GM04503 (cell line): ENCODE results near the gene CADPS.

Experiments used
- DNase-seq: peaks from one replicate; pipeline ENCODE4 v3.0.0-alpha.2; 2012; ENCODE audit warnings: low read depth

Gene CADPS

DNA sequence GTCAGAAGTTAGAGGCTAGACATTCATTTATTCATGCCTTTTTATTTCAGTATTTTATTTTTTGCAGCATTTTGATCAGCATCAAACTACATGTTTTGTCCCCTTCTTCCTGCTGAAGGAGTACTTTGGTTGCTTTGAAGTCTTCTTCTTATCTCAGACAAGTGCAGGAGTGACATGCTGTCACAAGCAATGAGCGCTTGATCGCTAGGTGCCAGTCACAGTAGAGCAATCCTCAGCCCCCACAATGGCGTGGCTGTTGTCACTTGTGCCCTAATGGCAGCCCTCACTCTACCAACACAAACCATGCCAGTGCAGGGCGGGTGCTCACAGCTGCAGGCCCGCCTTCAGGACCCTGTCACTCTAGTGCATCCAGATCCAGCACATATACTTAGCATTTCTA, 317.2 kb downstream of the CADPS start:
- DNase-seq = no peak

GRCh38 chr3:62557450-62557849, 317.8 kb downstream of the CADPS start:
- no peak for DNase-seq

DNA sequence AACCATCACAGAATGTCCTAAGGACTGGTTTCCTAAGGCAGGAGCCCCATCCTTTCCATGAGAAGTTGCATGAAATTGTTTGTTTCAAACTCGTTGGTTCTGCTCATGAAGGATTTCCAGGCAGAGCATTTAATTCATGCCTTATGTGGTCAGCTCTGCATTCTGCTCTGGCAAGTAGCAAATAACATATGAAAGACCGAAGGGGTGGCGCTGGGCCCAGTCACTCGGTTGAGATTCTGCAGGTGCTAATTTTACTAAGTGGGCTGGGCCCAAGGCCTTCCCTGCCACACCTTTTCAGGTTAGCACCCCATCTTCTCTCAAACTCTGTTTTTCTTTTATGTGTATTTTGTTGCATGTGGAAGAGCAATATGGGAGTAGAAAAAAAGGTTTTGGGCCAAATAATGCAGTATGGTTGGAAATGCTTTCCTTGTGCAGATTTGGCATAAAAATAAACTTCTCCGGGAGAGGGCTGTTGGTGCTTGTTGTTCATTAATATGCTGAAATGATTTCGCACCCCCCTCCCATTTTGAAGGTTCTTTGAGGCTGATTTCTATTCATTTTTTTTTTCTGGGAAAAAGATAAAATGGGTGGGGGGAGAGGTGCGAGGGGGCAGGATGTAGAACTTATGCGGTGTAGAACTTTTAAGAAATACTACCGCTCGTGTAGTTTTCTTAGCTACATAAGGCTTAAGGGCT, 318.9 kb downstream of the CADPS start:
- no peak for DNase-seq

DNA sequence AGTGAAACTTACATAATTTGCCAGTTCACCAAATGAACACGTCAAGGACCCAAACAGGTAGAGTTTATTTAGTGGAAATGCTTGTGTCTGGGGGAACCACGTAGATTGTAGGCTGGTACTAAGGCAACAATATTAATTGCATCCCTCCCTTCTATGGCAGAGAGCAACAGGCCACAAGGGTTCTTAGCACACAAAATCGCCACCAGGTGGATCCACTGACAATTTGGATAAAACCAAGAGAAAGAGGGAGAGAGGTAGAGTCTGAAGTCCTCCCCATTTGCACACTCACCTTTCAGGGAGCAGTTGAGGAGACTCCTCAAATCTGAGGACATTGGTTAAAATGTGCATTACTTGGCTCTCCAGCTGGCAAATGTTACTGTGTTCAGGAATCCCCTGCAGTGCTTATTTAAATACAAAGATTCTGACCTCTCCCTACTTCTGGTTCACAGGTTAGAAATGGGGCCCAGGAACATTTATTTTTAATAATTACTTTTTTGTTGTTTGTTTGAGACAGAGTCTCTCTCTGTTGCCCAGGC, 320.9 kb downstream of the CADPS start:
- no peak for DNase-seq

- no peak for DNase-seq
Measured at GRCh38 chr3:62553811-62554210, 321.4 kb downstream of the CADPS start.

DNA sequence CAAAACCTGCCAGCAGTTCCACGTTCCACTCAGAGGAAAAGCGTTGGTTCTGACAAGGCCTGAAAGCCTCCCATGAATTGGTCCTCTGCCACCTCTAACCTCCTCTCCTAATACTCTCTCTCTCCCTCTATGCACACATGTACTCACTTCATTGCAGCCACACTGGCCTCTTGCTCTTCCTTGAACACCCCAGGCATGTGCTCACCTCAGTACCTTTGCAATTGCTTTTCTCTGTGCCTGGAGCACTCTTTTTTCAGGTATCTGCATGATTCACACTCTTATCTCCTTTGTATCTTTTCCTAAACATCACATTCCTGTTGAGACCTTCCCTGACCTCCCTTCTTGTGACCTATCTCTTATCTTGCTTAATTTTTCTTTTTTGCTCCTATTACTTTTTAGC, 323.7 kb downstream of the CADPS start:
- DNase-seq = no peak

DNA sequence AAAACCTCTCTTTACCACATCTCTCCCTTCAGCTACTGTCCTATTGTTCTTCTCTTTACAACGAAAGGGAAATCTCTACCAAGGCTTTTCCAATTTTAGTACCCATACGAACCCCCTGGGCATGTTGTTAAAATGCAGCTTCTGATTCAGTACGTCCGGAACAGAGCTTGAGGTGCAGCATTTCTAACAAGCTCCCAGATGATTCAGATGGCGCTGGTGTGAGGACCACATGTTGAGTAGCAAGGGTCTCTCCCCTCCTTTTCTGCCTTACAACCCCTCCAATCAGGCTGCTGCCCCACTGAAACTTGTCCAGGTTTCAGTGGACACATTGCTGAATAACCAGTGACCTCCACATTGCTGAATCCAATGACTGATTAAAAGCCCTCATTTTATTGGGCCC, 324.8 kb downstream of the CADPS start:
- no peak for DNase-seq

DNA sequence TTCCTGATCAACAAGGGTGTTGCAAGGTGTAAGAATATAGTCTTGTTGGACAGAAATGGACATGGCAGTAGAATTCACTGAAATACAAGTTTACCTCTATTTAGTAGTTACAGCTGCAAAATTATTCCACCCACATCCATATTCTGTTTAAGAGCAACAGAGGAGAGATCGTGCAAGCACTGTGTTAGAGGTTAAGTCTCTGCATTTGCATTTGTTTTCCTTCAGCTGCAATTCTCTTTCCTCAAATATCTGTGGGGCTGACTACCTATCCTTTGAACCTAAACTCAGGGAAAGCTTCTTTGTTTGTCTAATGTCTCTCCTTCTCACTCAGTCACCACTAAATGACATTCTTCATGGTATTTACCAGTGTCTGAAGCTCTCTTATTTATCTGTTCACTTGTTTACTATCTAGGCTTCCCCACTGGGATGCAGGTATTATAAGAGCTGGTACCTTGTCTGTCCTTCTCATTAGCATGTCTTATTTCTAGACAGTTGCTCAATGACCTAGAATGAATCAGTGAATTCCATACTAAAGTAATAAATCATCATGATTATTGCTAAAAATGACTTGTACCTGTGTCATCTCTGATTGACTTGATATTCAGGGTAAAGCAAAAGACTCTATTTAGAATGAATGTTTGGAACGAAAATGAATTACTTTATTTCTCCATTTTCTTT, 326.5 kb downstream of the CADPS start:
- DNase-seq = no peak

GRCh38 chr3:62546266-62546665, 328.9 kb downstream of the CADPS start:
- DNase-seq = no peak

- no peak for DNase-seq
Measured at GRCh38 chr3:62542185-62542584, 333.0 kb downstream of the CADPS start.

DNA sequence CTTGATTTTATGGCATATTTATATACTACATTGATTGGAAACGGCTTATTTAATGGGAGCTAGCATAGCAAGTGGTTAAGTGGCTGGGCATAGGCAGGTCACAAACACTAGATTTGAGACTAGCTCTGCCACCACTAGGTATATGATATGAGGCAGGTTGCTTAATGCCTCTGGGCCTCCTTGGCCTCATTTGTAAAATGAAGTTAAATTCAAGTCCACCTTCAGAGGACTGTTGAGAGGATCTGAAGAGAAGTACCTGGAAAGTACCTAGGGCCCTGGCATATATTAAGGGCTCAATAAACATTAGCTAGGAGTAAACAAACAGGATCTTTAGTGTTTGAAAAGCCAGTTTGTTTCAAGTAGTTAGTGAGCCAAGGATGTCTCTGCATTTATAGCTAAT, 335.5 kb downstream of the CADPS start:
- DNase-seq = no peak

- no peak for DNase-seq
Measured at GRCh38 chr3:62538691-62539356, 336.4 kb downstream of the CADPS start.

- DNase-seq = no peak
Measured at GRCh38 chr3:62534326-62534725, 340.9 kb downstream of the CADPS start.

DNA sequence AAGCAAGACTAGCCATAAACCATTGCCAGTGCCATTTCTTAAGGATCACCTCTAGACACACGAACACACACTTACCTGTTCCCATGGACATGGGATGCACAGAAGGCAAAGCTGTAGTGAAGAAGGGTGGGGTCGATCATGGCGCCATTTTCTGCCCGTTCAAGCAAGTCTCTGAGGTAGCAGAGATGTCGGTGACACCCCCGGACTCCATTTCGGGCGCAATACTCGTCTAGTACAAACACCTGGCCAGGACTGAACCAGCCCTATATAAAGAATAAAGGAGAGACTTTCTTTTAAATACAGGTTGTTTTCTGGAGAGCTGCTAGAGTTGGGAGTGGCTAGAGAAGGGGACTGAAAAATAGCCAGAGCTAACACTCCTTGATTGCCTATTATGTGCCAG, 342.4 kb downstream of the CADPS start:
- no peak for DNase-seq

- no peak for DNase-seq
Measured at GRCh38 chr3:62531981-62532380, 343.2 kb downstream of the CADPS start.

DNA sequence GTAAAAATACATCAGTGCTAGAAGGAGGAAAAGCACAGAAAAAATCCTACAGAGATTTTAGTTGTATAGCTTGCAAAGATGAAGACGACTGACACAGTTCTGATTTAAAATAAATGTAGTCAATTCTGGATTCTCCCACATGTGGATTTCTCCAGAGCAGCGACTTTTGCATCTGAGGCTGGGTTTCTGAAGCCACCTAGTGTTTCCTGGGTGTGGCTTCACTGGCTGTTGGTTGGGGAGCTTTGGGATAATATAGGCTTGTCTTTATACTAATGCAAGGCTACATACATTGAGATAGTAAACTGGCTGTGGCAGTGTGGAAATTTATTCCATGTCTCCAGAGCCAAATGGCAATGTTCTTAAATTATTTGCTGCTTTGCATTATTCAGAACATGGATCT, 343.7 kb downstream of the CADPS start:
- no peak for DNase-seq

GRCh38 chr3:62529230-62529629, 346.0 kb downstream of the CADPS start:
- no peak for DNase-seq

DNA sequence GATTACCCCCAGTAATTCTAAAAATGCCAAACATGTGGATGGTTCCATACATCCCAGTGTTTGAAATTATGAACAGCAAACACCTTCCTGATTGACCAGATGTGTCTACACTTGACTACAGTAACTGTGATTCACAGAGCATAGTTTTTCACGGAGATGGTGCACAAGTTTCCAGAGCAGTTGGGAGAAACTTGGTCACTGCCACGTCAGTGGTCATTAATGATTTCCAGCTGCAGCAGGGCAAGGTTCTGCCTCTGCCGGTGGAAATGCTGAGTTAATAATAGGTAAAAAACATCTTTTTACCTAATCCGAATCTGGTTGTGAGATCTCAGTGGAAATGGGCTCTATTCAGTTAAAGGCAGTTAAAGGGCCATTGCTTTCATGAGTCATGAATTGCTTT, 347.7 kb downstream of the CADPS start:
- no peak for DNase-seq

DNA sequence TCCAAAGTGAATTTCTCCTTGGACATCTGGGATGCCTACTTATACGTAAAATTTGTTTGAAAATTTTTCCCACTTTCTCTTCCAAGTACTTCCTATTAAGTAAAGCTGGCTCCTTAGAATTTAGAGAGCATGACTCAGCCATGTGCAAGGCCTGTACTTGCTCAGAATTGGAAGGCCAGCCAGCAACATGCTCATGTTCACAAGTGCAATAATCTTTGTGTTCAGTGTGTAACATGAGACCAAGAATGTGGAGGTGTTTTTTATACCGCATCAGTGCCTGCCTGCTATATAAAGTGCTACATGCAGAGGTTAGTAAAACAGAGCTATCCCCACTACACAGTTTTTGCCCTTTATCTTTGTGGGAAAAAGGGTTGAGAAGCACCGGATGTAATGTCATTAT, 349.9 kb downstream of the CADPS start:
- no peak for DNase-seq

DNA sequence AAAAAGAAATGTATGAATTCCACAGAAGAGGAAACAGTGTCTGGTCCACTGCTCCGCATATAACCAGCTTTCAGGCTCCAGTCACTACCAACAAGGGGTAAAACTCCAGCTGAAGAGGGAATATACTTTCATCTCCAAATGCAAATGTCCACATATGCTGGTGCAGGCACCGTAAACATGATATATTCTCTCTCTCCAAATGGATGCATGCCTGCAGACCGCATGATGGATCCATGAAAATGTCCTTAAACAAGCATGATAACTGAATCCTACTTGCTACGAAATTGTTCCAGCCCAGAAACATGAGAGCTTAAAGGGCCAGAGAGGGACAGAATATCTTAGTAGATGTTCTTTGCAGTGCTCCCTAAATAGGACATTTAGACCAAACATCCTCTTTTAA, 351.5 kb downstream of the CADPS start:
- no peak for DNase-seq

GRCh38 chr3:62521464-62522105, 353.6 kb downstream of the CADPS start:
- DNase-seq = no peak

DNA sequence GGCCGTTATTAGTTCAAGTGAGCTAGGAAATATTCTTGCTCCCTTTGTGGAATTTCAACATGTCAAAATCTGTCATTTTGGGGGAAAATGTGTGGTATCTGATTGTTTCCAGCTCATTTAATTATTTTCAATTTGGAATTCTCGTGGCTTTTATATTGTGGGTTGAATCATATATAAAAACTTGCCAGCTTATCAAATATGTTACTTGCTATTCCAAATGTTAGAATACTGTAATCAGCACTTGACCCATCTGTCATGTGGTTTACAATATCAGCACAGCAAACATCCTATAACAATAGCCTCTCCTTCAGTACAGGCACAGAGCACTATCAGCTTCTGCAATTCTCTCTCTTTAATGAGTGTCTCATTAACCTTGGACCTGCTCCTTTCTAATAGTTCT, 371.7 kb downstream of the CADPS start:
- no peak for DNase-seq
